Endothelial cell (in vitro differentiated cells): ENCODE measurements around the gene HIBCH. TPM values are rescaled to one million over a fixed set of nuclear protein-coding genes. Genes with fewer than 3 reads are reported as not detected.

Experiments
- DNase-seq: peaks from one replicate; pipeline ENCODE4 v3.0.0; 2021; ENCODE audit warnings: low spot score
- H3K27ac Mint-ChIP-seq: one replicate; pipeline ENCODE4 v1.8.0; 2021; ENCODE audit warnings: mixed read lengths, inconsistent platforms; ENCODE audit not compliant: unreplicated experiment
- H3K27me3 Mint-ChIP-seq: one replicate; pipeline ENCODE4 v1.8.0; 2021; ENCODE audit warnings: mild to moderate bottlenecking, moderate library complexity, mixed read lengths, inconsistent platforms; ENCODE audit not compliant: unreplicated experiment
- H3K36me3 Mint-ChIP-seq: one replicate; pipeline ENCODE4 v1.8.0; 2021; ENCODE audit warnings: mild to moderate bottlenecking, low read depth, mixed read lengths, inconsistent platforms; ENCODE audit not compliant: unreplicated experiment
- H3K4me1 Mint-ChIP-seq: one replicate; pipeline ENCODE4 v1.8.0; 2021; ENCODE audit warnings: mild to moderate bottlenecking, mixed read lengths, inconsistent platforms; ENCODE audit not compliant: unreplicated experiment
- H3K4me3 Mint-ChIP-seq: one replicate; pipeline ENCODE4 v1.8.0; 2021; ENCODE audit warnings: mild to moderate bottlenecking, mixed read lengths, inconsistent platforms; ENCODE audit not compliant: unreplicated experiment
- H3K9me3 Mint-ChIP-seq: one replicate; pipeline ENCODE4 v1.8.0; 2021; ENCODE audit warnings: mixed read lengths, inconsistent platforms; ENCODE audit not compliant: unreplicated experiment
- total RNA-seq: library from RNA; stranded (reverse); fragmentation: NEBNext Ultra II Directional; extraction: Animal tissue kit (Norgen Biotek cat#: 25700); gene quantifications from one replicate; pipeline ENCODE4 v1.2.1, GENCODE V29; 2021; ENCODE audit not compliant: unreplicated experiment
- TF ChIP-seq, protein P1 (sequence below): fragments of 200-600 bp; sonication (generic); IDR thresholded peaks from one replicate; pipeline ENCODE4 v1.5.0; 2021; ENCODE audit warnings: antibody characterized with exemption; ENCODE audit not compliant: unreplicated experiment

Gene HIBCH
- total RNA-seq, 1 donor from 2014 or later, result 29.8 TPM

DNA sequence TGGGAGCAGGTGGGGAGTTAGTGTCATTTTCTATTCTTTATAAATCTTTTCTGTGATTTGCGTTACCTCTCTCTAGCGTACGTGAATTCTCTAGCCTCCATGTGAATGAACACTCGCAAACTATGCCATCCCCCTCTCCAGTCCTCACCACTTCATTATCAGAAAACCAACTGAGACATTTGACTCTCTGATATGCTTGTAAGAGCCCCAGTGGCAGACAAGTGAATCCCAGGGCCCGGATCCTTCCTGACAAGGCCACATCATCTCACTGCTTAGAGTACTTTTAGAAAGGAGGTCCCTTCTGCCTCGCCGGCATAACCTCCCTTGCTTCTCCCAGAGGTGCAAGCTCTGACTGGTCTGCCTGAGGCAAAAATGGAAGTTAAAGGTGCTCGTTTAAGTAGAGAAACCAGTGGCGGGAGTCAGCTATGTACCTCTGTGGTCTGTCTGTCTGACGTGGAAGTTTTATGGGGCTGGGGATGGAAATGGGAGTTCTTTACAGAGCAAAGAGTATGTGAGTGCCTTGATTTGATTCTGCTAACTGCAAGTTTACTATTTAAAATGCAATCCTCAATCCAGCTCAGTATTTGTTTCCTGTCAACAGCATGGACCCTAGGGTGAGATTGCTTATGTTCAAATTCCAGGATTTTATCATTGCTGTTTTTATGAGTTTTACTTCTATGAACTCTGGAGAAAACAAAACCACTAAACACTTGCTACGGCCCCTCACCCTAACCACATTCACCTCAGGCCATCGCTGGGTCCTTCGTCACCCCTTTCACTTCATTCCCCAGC lies 142.2 kb downstream of the HIBCH start:
- Mint-ChIP-seq H3K9me3 (no peaks in the 10 kb centered on the region), H3K36me3 (no peaks in the 10 kb centered on the region), H3K4me1 (peaks cover 14% of the 10 kb centered on the region), H3K4me3 (no peak overlapping the region), H3K27ac (no peak overlapping the region), H3K27me3 (no peaks in the 10 kb centered on the region)
- DNase-seq, result no peak
- TF ChIP-seq, protein P1, sequence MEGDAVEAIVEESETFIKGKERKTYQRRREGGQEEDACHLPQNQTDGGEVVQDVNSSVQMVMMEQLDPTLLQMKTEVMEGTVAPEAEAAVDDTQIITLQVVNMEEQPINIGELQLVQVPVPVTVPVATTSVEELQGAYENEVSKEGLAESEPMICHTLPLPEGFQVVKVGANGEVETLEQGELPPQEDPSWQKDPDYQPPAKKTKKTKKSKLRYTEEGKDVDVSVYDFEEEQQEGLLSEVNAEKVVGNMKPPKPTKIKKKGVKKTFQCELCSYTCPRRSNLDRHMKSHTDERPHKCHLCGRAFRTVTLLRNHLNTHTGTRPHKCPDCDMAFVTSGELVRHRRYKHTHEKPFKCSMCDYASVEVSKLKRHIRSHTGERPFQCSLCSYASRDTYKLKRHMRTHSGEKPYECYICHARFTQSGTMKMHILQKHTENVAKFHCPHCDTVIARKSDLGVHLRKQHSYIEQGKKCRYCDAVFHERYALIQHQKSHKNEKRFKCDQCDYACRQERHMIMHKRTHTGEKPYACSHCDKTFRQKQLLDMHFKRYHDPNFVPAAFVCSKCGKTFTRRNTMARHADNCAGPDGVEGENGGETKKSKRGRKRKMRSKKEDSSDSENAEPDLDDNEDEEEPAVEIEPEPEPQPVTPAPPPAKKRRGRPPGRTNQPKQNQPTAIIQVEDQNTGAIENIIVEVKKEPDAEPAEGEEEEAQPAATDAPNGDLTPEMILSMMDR, result no peak

DNA sequence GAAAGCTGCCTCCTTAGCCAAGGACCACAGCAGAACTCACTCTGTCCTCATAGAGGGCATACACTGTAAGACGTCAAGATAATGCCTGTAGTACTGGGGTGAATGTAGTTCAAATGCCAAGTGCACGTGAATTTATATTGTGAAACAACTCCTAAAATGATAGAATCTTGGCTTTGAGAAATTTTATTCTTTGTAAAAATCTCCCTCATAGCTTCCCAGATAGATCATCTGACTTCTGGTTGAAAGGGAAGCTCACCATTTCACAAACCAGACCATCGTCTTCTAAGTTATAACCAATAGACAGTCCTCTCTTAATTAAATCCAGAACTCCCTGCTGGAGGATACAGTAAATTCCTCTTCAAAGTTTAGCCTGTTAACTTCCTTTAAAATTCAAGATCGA lies 146.2 kb downstream of the HIBCH start:
- DNase-seq, result no peak
- TF ChIP-seq, protein P1, result no peak
- H3K4me3 Mint-ChIP-seq, result no peak overlapping the region
- peaks cover 5% of the 10 kb centered on the region for H3K36me3 Mint-ChIP-seq
- no peaks in the 10 kb centered on the region for H3K4me1 Mint-ChIP-seq
- peaks cover 2% of the 10 kb centered on the region for H3K27me3 Mint-ChIP-seq
- no peak overlapping the region for H3K27ac Mint-ChIP-seq
- no peaks in the 10 kb centered on the region for H3K9me3 Mint-ChIP-seq

DNA sequence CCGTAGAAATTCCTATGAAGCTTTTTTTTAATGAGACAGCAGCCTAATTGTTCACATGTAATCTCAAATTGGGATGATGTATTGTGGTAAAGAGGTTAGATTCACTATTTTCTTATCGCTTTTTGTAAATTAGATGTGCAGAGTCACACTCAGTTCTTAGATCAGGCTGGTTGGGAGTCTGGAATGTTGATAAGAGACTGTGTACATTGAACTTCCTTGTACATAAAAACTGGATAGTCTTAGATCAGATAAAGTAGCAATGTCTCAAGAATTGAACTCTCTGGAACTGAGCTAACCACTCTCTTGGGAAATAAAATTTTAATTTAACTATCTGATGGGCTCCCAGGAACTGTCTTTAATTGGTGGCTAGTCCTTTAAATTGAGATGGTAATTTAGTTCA lies 149.0 kb downstream of the HIBCH start:
- no peak for DNase-seq
- no peaks in the 10 kb centered on the region for H3K9me3 Mint-ChIP-seq
- TF ChIP-seq, protein P1, result no peak
- H3K27me3 Mint-ChIP-seq, result peaks cover 2% of the 10 kb centered on the region
- no peak overlapping the region for H3K4me3 Mint-ChIP-seq
- no peak overlapping the region for H3K27ac Mint-ChIP-seq
- peaks cover 6% of the 10 kb centered on the region for H3K36me3 Mint-ChIP-seq
- no peaks in the 10 kb centered on the region for H3K4me1 Mint-ChIP-seq

DNA sequence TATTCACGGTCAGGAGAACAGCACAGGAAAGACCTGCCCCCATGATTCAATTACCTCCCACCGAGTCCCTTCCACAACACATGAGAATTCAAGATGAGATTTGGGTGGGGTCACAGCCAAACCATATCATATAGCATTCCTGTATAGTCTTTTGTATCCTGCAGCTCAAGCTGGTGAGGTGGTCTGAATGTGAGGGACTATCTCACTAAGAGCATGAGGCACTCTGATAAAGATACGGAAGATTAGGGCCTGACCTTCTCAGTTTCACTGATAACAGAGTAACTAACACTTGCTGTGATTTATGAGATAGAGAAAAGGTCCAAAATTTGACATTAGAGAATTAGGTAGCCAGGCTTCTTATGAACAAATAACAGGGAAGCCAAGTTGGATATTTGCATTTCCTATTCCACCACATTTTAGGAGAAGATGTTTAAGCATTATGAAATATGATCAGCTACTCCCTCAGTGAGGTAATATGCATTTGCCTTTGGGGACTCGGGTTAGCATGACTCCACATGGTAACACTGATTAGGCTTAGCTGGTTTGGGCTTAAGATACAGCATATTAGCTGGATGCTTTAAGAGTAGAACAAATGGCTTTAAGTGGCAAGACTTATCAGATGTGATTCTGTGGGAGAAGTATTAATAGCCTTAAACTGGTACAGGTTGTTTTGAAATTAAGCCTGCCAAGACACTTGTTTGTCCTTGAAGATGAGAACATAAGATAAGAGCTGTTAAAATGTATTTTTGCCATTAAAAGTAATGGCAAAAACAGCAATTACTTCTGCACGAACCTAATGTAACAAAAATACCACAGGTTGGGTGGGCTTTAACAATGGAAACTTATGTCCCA lies 150.2 kb downstream of the HIBCH start:
- Mint-ChIP-seq H3K4me1 (no peaks in the 10 kb centered on the region), H3K9me3 (no peaks in the 10 kb centered on the region)

More for the DNA sequence above, 150.2 kb downstream of the HIBCH start:
- DNase-seq, result no peak
- Mint-ChIP-seq H3K27ac (no peak overlapping the region), H3K27me3 (peaks cover 2% of the 10 kb centered on the region), H3K36me3 (peaks cover 6% of the 10 kb centered on the region), H3K4me3 (no peak overlapping the region)
- TF ChIP-seq, protein P1, result no peak
